HG02610 (cell line): ENCODE measurements around the gene MRE11.
"Not testable (repeated sequence)": the region's sequence is repeated elsewhere in the genome, so short reads cannot be mapped to it uniquely, and the experiment has no call there.

Source experiments
- ATAC-seq: cut with Tn5 transposase; IDR thresholded peaks from one replicate; pipeline ENCODE4 v1.9.1; 2021; ENCODE audit warnings: mild to moderate bottlenecking, moderate library complexity; ENCODE audit not compliant: unreplicated experiment

Gene MRE11

DNA sequence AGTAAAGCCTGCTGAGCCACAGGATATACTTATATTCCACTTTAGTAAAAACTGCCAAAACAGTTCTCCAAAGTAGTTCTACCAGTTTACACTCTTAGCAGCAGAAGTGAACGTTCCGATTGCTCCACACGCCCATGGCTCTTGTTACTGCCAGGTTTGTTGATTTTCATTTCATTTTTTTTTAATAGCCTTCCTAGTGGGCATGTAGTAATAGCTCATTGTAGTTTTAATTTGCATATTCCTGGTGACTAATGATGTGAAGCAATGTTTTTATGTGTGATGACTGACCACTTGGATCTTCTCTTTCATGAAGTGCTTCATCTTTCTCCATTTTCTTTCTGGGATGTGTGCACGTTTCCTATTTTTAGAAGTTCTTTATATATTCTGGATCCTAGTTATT lies 13.8 kb upstream of the MRE11 start:
- ATAC-seq: no peak

DNA sequence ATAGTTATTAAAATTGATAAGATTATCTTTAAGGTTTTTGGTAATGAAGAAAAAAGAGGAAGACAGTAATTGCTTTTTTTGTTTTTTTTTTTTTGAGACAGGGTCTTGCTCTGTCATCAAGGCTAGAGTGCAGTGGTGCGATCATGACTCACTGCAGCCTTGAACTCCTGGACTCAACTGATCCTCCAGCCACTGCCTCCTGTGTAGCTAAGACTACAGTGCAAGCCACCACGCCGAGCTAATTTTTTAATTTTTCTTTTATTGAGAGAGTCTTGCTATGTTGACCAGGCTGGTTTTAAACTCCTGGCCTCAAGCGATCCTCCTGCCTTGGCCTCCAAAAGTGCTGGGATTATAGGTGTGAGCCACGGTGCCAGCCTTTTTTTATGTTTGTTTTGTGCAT lies 12.9 kb upstream of the MRE11 start:
- ATAC-seq: not testable (repeated sequence)

DNA sequence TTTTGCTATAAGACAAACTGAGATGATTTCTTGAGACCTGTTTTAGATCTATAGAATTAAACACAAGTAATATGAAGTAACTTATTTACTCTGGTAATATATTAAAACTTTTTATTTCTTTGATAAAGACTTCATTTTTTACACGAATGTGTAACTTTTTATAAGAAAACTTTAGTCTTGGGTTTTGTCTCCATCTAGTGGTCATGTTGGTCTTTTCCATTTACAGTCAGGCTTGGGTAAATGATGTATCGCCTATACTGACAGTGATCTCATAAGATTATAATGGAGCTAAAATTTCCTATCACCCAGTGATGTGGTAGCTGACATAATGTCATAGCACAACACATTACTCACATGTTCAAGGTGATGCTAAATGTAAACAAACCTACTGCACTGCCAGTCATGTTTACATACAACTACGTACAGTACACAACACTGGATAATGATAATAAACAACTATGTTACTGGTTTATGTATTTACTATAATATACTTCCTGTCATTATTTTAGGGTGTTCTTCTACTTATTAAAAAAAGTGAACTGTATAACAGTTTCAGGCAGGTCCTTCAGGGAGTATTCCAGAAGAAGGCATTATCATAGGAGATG lies 11.1 kb upstream of the MRE11 start:
- ATAC-seq: no peak

DNA sequence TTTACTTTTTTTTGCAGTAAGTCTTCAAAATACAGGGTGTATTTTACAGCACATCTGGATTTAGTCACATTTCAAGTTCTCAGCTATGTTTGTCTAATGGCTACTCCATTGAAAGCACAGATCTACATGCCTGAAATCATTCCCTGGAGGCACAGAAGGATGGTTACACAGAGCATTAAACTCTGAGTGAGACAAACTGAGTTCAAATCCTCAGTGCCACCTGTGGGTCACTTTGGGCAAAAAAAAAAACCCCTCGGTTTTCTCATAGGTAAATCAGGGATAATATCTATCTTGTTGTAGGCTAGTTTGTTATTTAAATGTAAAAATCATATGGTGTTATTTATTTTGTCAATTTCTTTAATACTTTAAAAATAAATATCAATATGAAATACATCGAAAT lies 7.9 kb upstream of the MRE11 start:
- ATAC-seq: no peak

DNA sequence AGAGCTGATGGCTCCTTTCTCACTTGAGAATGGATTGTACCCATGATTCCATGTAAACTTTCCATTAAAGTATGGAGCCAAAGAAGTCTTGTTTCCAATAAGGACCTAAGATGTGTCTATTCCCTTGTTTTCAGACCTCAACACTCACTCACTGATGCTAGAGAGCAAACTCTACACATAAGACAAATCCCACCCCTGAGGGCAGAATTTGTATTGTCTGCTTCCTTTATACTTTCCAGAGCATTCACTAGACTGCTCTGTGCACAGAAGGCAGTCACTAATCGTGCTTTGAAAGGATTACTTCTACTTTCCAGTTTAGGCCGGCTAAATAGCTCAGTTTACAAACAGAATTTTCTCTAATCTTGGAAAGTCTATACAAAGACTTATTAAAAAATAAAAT lies 6.5 kb upstream of the MRE11 start:
- ATAC-seq: no peak

DNA sequence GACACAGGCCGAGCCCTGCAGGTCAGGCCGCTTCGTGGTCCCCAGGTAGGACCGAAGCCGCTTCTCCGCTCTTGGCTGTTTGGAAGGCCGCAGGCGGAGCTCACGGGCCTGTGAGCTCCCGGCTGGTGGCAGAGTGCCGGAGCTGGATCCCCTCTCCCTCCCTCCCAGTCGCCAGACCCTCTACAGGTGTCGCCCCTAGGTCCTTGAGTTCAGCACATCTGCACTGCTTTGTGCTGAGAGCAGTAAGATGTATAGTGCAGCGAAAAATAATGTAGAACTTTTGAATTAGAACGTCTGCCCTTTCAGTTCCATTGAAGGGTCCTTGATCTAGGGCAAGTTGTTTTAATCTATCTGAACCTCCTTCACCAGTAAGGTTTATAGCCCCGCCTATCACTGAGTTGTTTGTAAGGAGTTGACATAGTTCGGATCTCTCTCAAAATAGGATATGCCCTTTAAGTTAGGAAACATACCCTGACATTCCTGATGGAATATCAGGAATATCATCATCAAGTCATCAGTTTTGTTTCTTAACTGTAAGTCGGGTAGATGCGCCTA lies 559 bp upstream of the MRE11 start:
- ATAC-seq: peak; percentile 60

DNA sequence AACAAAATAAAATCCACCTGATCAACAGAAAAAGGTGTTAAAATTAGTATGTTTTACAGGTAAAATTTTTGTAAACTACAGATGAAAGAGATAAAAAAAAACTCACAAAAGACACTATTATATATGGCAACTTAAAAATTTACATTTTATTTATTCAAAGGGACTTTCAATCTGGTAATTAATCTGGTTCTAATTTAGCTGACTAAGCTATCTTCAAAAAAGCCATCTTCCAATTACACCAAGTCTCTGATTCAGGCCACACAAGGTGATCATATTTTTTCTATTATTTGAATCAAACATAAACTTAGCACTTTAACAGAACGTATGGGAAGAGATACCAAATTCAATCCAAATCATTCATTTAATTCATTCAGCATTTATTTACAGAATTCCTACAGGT lies 7.6 kb downstream of the MRE11 start:
- ATAC-seq: no peak

DNA sequence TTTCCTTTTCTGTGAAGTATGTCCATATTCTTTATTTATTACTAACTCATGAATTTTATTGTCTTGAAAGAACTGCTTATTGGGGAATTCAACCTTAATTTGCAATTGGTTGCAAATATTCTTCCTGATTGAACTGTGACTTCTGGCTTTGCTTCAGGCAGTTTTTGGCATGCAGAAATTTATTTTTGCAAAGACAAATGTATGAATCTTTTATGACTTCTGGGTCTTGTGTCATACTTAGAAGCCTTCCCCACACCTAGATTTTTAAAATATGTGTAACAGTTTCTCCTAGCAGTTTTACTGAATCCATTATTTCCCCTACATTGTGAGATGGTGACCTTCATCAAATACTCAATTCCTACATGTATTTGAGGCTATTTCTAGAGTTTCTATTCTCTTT lies 12.3 kb downstream of the MRE11 start:
- no peak for ATAC-seq

DNA sequence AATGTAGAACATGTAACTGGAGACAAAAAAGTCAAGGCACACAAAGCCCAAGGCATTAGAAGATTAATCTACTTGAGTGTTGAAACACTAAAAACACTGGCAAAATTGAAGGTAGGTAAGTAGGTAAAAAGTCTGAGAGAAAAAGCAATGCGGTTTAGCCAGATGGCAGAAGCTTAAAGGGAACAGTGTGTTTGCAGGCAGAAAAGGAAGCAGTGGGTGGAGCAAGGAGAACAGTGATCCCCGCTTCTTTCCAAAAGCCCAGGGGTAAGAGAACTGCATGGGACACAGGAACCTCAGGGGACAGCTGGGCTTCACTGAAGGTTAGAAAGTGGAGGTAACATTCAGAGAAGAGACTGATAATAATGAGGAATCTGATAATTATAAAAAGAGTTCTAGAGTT lies 16.0 kb downstream of the MRE11 start:
- no peak for ATAC-seq

DNA sequence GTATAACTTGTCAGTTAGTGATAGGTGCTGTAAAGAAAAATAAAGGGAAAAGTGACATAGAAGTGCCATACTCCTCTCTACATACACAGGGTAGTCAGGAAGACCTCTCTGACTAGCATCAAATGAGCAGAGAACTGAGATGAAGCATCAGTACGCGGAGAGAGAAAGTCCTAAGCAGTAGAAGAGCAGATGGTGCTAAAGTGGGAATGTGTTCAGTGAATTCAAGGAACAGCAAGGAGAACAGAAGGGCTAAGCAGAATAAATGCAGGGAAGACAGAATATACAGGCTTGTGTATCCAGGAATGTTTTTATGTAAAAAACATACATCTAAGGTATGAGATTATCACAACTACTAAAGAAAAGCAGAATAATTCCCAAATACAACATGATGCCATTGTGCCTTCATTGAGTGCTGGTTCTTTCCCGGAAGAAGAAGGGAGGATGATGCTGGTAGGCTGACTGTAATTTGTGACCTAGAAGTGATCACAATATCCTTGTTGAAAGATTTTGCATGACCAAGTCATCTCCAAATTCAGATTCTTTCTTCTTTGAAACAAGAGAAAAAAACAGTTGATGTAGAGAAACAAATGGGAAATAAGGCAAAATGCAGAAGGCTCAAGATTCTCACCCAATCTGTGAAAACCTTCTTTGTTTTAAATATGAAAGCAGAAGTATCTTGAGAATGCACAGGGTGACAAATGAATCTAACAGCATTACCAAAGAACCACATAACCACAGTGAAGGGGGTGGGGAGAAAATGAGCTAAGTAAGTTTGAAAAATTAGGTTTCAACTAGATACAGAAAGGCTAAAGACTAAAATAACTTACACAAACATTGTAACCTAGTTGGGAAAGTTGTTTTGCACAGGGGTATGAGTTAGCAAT lies 20.5 kb downstream of the MRE11 start:
- ATAC-seq: peak; percentile 80

DNA sequence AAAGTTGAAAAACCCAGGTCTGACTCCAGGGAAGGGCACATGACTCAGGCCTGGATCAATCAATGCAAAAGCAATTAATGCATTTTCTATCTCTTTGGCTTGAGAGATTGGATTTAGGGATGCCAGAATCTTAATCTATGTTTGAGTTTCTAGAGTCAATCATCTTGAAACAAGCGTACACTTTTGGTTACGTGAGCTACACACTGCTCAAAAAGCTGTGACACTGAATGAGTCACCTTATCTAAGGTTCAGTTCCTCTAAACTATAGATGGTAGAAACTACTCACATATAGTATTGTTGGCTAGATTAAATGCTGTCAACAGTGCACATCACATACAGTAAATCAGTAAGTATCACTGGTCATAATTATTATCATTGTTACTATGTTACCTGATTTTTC lies 24.2 kb downstream of the MRE11 start:
- ATAC-seq: peak; percentile 90

DNA sequence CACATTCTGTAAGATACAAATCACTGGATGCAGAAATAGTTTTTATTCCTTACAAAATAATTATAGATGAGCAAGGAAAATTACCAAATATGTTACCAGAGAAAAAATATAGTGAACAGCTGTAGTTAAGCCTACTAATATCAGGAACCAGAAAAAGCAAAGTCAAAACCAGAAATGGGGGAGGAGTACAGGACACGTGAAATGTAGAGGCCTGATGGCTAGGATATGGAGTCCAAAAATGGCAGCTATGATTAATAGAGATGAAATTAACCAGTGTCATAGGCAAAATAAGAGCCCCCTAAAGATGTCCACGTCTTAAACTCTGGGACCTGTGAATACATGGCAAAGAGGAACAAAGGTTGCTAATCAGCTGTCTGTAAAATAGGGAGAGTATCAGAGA lies 34.1 kb downstream of the MRE11 start:
- peak; percentile 65 for ATAC-seq

DNA sequence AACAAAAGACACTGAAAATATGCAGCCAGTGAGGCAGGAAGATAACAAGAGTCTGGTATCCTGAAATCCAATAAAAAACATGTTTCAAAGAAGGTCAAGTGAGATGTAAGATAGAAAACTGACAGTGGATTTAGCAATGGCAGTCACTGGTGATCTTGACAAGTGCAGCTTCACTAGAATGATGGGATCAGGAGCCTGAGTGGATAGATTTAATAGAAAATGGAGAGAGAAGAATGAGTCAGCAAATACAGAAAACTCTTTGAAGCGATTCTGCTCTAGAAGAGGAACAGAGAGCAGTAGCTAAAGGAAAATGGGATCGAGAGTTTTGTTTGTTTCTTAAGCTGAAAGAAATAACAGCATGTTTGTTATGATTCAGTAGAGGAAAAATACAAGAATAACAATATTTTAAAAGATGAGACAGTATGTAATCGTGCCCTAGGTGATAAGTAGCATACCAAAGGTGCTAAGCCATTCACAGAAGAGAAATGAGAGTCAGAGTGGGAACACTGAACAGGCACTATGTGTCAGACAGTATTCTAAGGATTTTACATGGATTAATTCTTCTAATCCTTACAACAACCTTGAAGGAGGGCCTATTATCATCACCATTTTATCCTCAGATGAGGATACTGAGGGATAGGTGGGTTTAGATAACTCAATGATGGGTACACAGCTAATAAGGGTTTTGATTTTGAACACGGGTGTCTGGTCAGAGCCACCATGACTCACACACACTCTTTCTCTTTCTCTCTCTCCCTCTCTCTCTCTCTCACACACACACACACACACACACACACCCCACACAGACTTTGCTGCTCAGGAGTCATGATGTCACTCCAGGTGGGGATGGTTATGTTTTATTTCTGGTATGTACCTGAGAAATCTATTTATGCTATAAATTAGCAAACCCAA lies 36.3 kb downstream of the MRE11 start:
- peak; percentile 60 for ATAC-seq

DNA sequence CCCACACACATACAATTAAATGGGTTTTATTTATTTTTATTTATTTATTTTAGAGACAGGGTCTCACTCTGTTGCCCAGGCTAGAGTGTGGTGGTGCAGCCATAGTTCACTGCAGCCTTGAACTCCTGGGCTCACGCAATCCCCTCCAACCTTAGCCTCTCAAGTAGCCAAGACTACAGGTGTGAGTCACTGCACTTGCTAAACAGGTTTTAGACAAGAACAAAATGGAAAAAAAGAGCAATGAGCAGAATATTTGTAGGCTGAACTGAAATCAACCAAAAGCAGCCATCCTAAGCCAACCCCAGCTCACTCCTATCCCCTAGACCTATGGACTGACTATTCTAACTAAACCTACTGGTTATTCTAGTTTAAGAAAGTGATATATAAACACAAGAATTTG lies 37.8 kb downstream of the MRE11 start:
- ATAC-seq: no peak

DNA sequence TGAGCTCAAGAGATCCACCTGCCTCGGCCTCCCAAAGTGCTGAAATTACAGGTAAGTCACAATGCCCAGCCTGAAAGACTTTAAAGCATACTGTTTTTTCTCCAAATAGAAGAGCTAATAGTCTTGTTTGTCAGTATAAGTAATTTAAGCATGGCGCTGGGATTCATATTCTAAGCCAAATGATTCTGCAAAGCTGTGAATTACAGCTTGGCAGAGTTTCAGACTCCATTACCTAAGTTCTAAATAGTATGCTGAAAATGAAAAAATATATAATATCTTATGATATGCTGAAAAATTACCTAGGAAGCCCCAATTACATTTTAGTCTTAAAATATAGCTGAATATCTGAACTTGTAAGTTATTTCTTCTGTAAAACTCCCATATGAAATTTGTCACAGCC lies 39.3 kb downstream of the MRE11 start:
- no peak for ATAC-seq

DNA sequence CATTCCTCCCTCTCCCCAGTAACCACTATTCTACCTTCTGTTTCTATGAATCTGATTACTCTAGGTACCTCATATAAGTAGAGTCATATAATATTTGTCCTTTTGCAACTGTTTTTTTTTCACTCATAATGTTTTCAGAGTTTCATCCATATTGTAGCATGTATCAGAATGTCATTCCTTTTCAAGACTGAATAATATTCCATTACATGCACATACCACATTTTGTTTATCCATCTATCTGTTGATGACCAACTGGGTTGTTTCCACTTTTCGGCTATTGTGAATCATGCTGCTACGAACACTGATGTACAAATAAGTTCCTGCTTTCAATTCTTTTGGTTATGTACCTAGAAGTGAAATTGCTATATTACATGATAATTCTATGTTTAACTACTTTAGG lies 40.7 kb downstream of the MRE11 start:
- ATAC-seq: no peak

DNA sequence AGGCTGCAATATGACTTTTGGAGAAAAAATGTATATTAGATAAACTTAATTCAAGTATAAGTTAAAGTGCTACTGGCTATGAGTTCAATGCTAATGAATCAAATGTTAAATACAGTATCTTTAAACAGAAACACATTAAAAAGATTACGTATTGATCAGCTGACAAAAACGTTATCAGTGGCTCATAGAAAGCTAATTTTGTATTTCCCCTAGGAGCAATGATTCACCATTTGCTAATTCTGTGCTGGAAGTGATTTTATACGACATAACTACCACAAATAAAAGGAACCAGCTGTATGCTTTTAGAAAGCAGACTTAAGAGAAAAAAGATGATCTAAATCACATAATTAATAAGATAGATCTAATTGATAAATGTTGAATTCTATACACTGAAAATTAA lies 43.6 kb downstream of the MRE11 start:
- ATAC-seq: no peak

DNA sequence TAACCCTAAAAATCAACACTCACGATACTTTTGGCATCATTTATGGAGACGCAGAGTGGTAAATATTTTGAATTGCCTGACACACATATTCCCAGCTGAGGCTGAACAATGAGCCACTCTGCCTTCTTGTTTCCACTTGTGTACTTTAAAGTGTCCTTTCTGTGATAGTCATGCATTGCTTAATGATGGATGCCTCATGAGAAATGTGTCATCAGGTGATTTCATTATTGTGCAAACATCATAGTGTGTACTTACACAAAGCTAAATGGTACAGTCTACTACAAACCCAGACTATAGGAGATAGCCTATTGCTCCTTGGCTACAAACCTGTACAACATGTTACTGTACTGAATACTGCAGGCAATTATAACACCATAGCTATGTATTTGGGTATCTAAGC lies 44.2 kb downstream of the MRE11 start:
- no peak for ATAC-seq

DNA sequence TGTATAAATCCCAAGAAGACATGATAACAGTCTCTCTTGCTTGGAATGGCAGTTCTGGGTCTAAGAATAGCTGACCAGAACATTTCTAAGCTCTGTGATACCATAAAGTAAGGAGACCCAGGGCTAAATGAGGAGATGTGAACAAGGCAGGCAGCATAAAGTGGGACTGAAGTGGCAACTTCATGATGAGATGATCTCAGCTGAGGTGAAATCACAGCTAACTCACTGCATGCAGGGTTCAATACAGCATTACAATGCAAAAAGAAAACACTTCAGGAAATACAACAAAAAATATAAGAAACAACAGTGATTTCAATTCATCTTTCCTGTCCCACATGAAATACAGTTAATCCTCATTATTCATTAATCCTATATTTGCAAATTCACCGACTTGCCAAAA lies 44.6 kb downstream of the MRE11 start:
- no peak for ATAC-seq

DNA sequence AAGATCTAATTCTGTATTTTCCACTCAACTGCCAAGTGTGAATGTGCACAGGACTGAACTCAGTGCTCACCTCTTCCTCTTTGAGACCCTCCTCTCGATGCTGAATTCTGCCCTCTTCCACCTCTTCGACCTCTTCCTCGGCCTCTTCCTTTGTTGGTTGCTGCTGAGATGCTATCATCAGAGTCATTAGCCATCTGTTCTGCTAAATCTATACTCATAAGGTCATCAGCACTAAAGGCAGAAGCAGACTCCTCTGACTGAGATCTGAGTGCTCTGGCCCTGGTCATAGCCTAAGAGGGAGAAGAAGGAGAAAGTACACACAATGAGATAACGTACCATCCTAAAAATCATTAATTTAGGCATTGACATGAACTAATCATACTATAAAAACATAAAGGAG lies 46.5 kb downstream of the MRE11 start:
- no peak for ATAC-seq

DNA sequence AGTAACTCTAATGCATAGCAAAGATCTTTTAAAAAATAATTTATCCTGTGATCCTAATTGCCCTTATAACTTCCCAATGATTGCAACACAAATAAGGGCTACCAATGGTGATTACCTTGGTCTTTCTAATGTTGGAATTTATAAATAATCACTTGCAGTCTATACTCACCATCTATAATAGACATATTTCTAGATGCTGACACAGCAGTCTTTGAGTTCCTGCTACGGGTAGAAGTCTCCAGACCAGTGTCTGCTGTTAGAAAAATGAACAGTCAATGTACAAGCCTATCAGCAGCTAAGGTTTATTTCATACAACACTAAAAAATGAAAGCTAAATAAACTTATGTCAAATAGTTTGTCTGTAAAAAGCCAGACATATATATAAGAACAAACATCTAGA lies 48.0 kb downstream of the MRE11 start:
- no peak for ATAC-seq
